Parathyroid adenoma (tissue), 2 donors: ENCODE data around the gene C14orf180.

ENCODE experiments used
- H2AFZ ChIP-seq: fragments of 300-600 bp; sonication (generic); one replicate; pipeline ENCODE4 v1.7.0; 2017; ENCODE audit warnings: antibody characterized with exemption, mild to moderate bottlenecking
- H3K27ac ChIP-seq: fragments of 300-600 bp; sonication (generic); one replicate; pipeline ENCODE4 v1.7.0; 2017
- H3K27me3 ChIP-seq: fragments of 300-600 bp; sonication (generic); one replicate; pipeline ENCODE4 v1.7.0; 2017; ENCODE audit warnings: low read length; ENCODE audit not compliant: control insufficient read depth, insufficient read depth
- H3K36me3 ChIP-seq: fragments of 300-600 bp; sonication (generic); one replicate; pipeline ENCODE4 v1.7.0; 2017; ENCODE audit warnings: low read length; ENCODE audit not compliant: control insufficient read depth, insufficient read depth
- H3K4me1 ChIP-seq: fragments of 300-600 bp; sonication (generic); one replicate; pipeline ENCODE4 v1.7.0; 2017; ENCODE audit warnings: control low read depth
- H3K4me2 ChIP-seq: fragments of 300-600 bp; sonication (generic); one replicate; pipeline ENCODE4 v1.7.0; 2017; ENCODE audit warnings: low read length
- H3K4me3 ChIP-seq: fragments of 300-600 bp; sonication (generic); one replicate; pipeline ENCODE4 v1.7.0; 2017; ENCODE audit warnings: low read depth, low read length
- H3K79me2 ChIP-seq: fragments of 300-600 bp; sonication (generic); one replicate; pipeline ENCODE4 v1.7.0; 2017; ENCODE audit warnings: control low read depth
- H3K9ac ChIP-seq: fragments of 300-600 bp; sonication (generic); one replicate; pipeline ENCODE4 v1.7.0; 2017; ENCODE audit warnings: mild to moderate bottlenecking
- H3K9me3 ChIP-seq: fragments of 300-600 bp; sonication (generic); one replicate; pipeline ENCODE4 v1.7.0; 2017; ENCODE audit warnings: low read length; ENCODE audit not compliant: control insufficient read depth
- CTCF ChIP-seq: fragments of 300-600 bp; sonication (generic); IDR thresholded peaks from one replicate; pipeline ENCODE4 v1.7.0; 2017; ENCODE audit warnings: antibody characterized with exemption, mild to moderate bottlenecking
- donor health status: primary hyperparathyroidism.

Gene C14orf180

GRCh38 chr14:104550340-104550860, 29.2 kb upstream of the C14orf180 start:
- TF ChIP-seq CTCF: no peak
- Histone ChIP-seq H3K79me2 (no peaks in the 10 kb centered on the region), H3K27ac (no peak overlapping the region), H3K36me3 (no peaks in the 10 kb centered on the region), H3K4me2 (no peak overlapping the region), H3K9ac (no peak overlapping the region), H2AFZ (no peak overlapping the region), H3K9me3 (no peaks in the 10 kb centered on the region), H3K4me3 (no peak overlapping the region), H3K27me3 (no peaks in the 10 kb centered on the region), H3K4me1 (no peaks in the 10 kb centered on the region)

- Histone ChIP-seq H3K4me2 (no peak overlapping the region), H3K27ac (no peak overlapping the region), H3K9ac (no peak overlapping the region), H3K27me3 (no peaks in the 10 kb centered on the region), H3K4me3 (no peak overlapping the region), H3K79me2 (no peaks in the 10 kb centered on the region), H3K9me3 (no peaks in the 10 kb centered on the region), H3K4me1 (no peaks in the 10 kb centered on the region), H2AFZ (no peak overlapping the region), H3K36me3 (no peaks in the 10 kb centered on the region)
- TF ChIP-seq CTCF: no peak
Measured at GRCh38 chr14:104550861-104551728, 28.5 kb upstream of the C14orf180 start.

GRCh38 chr14:104551851-104552737, 27.5 kb upstream of the C14orf180 start:
- no peaks in the 10 kb centered on the region for H3K9me3 ChIP-seq
- no peak overlapping the region for H3K27ac ChIP-seq
- no peaks in the 10 kb centered on the region for H3K4me1 ChIP-seq
- TF ChIP-seq CTCF: no peak
- no peaks in the 10 kb centered on the region for H3K27me3 ChIP-seq
- no peaks in the 10 kb centered on the region for H3K36me3 ChIP-seq
- H3K4me2 ChIP-seq: no peak overlapping the region
- no peaks in the 10 kb centered on the region for H3K79me2 ChIP-seq
- no peak overlapping the region for H3K9ac ChIP-seq
- no peak overlapping the region for H2AFZ ChIP-seq
- H3K4me3 ChIP-seq: no peak overlapping the region

- H3K9me3 ChIP-seq: no peaks in the 10 kb centered on the region
- H2AFZ ChIP-seq: no peak overlapping the region
- H3K9ac ChIP-seq: no peak overlapping the region
- H3K27ac ChIP-seq: no peak overlapping the region
- no peaks in the 10 kb centered on the region for H3K27me3 ChIP-seq
- H3K79me2 ChIP-seq: no peaks in the 10 kb centered on the region
- no peak overlapping the region for H3K4me2 ChIP-seq
- no peak overlapping the region for H3K4me3 ChIP-seq
- no peaks in the 10 kb centered on the region for H3K4me1 ChIP-seq
- no peak for TF ChIP-seq CTCF
- H3K36me3 ChIP-seq: no peaks in the 10 kb centered on the region
Measured at GRCh38 chr14:104552738-104553125, 26.8 kb upstream of the C14orf180 start.
